AG04449 (cell line): ENCODE results near the gene MATCAP1.

Experiments
- CTCF ChIA-PET: fragments of 350-600 bp; formaldehyde crosslinking; extraction: SDS; loops from one replicate; lab custom pipeline; 2021; ENCODE audit warnings: antibody characterized with exemption; lab: Yijun Ruan, JAX
- POLR2A ChIA-PET: fragments of 400-600, 350-600 bp; formaldehyde crosslinking; extraction: SDS; loops from one replicate; lab custom pipeline; 2020; ENCODE audit warnings: antibody characterized with exemption, inconsistent platforms; lab: Yijun Ruan, JAX
- DNase-seq: peaks from one replicate; pipeline ENCODE4 v3.0.0-alpha.2; 2010; ENCODE audit warnings: low read depth, low spot score
- H3K4me3 ChIP-seq: 2 replicates; pipeline ENCODE4 v1.5.1; 2011; ENCODE audit warnings: low read depth, mild to moderate bottlenecking, control low read depth, low read length
- CTCF ChIP-seq: IDR thresholded peaks from one replicate; pipeline ENCODE4 v1.5.1; 2011; ENCODE audit warnings: mild to moderate bottlenecking, moderate library complexity, low read length, control low read depth, inconsistent platforms; ENCODE audit not compliant: insufficient read depth; ENCODE audit errors: missing control alignments

Gene MATCAP1

GRCh38 chr16:67186550-67186950 lies 2.8 kb upstream of the MATCAP1 start:
- ChIA-PET POLR2A (no interaction called here), CTCF (interaction anchor here (0.8 to 10.2 kb wide), 10 partner anchors 14 to 240 kb away, joined by 3 to 128 read pairs (median 26); partner anchors contain the start of genes CES3, FBXL8, NOL3 and TRADD)
- H3K4me3 ChIP-seq = no peak overlapping the region
- no peak for TF ChIP-seq CTCF
- DNase-seq = no peak

- CTCF ChIA-PET = interaction anchor here (0.9 to 10.2 kb wide), 41 partner anchors 9 to 290 kb away, joined by 3 to 128 read pairs (median 5); partner anchors contain the start of genes B3GNT9, CES3, CES4A and FBXL8
- POLR2A ChIA-PET = interaction anchor here (1.6 kb wide), 1 partner anchor 62 kb away, joined by 4 read pairs; the partner anchor contains the start of gene FHOD1
- no peak for DNase-seq
- no peak for TF ChIP-seq CTCF
- no peak overlapping the region for H3K4me3 ChIP-seq
Observed at GRCh38 chr16:67185651-67186134, 1.9 kb upstream of the MATCAP1 start.

- POLR2A ChIA-PET = interaction anchor here (1.6 kb wide), 1 partner anchor 62 kb away, joined by 4 read pairs; the partner anchor contains the start of gene FHOD1
- CTCF ChIA-PET = interaction anchor here (0.9 to 10.2 kb wide), 42 partner anchors 9 to 290 kb away, joined by 3 to 128 read pairs (median 5); partner anchors contain the start of genes B3GNT9, CES3, CES4A and FBXL8
- peak; percentile 99 for TF ChIP-seq CTCF
- no peak overlapping the region; the same call in 1 of the 2 replicates for H3K4me3 ChIP-seq
- DNase-seq = peak; percentile 44
Observed at GRCh38 chr16:67184995-67185650, 1.4 kb upstream of the MATCAP1 start.

GRCh38 chr16:67184453-67184994 lies 761 bp upstream of the MATCAP1 start:
- POLR2A ChIA-PET = interaction anchor here (1.6 kb wide), 1 partner anchor 63 kb away, joined by 4 read pairs; the partner anchor contains the start of gene FHOD1
- DNase-seq = no peak
- no peak for TF ChIP-seq CTCF
- CTCF ChIA-PET = interaction anchor here (0.7 to 10.2 kb wide), 40 partner anchors 10 to 289 kb away, joined by 3 to 128 read pairs (median 6); partner anchors contain the start of genes B3GNT9, CES3, CES4A and FBXL8
- H3K4me3 ChIP-seq = peak overlapping the region; percentile 74

GRCh38 chr16:67183284-67183626 lies 508 bp downstream of the MATCAP1 start:
- POLR2A ChIA-PET = no interaction called here
- DNase-seq = no peak
- CTCF ChIA-PET = interaction anchor here (0.9 to 10.2 kb wide), 12 partner anchors 11 to 288 kb away, joined by 3 to 128 read pairs (median 8); partner anchors contain the start of genes CES3, FBXL8, NOL3 and TRADD
- no peak for TF ChIP-seq CTCF
- peak overlapping the region; percentile 74 for H3K4me3 ChIP-seq

GRCh38 chr16:67182288-67182687 lies 1.5 kb downstream of the MATCAP1 start:
- H3K4me3 ChIP-seq = no peak overlapping the region

More at GRCh38 chr16:67182288-67182687, 1.5 kb downstream of the MATCAP1 start:
- DNase-seq = no peak
- POLR2A ChIA-PET = no interaction called here
- CTCF ChIA-PET = interaction anchor here (0.9 to 10.2 kb wide), 9 partner anchors 10 to 229 kb away, joined by 3 to 128 read pairs (median 21); partner anchors contain the start of genes CES3, FBXL8, NOL3 and TRADD
- TF ChIP-seq CTCF = no peak
